SK-N-SH (cell line): ENCODE measurements around the gene CNGA2.

ENCODE experiments used
- FOXJ3 ChIP-seq: sonication (generic); formaldehyde crosslinking; IDR thresholded peaks from 2 replicates; pipeline ENCODE4 v1.5.1; 2020; ENCODE audit warnings: mild to moderate bottlenecking, missing genetic modification reagents
- POLR2AphosphoS5 ChIP-seq: IDR thresholded peaks from 2 replicates; pipeline ENCODE4 v1.6.1; 2012; ENCODE audit warnings: low read depth, low read length
- TF ChIP-seq, protein P1 (sequence below): IDR thresholded peaks from 2 replicates; pipeline ENCODE4 v1.4.0; 2012; ENCODE audit warnings: low read depth, borderline replicate concordance
- TF ChIP-seq, protein P2 (sequence below): fragments of 200-600 bp; sonication (generic); IDR thresholded peaks from 2 replicates; pipeline ENCODE4 v1.6.1; 2017; ENCODE audit warnings: antibody characterized with exemption, mild to moderate bottlenecking, moderate library complexity
- TF ChIP-seq, protein P3 (sequence below): IDR thresholded peaks from 2 replicates; pipeline ENCODE4 v1.4.0; 2012; ENCODE audit warnings: low read depth, borderline replicate concordance
- TF ChIP-seq, protein P4 (sequence below): IDR thresholded peaks from 2 replicates; pipeline ENCODE4; 2012
- TF ChIP-seq, protein P5 (sequence below): IDR thresholded peaks from 2 replicates; pipeline ENCODE4 v1.6.1; 2012; ENCODE audit warnings: mild to moderate bottlenecking, low read depth, low read length, moderate library complexity

DNA sequence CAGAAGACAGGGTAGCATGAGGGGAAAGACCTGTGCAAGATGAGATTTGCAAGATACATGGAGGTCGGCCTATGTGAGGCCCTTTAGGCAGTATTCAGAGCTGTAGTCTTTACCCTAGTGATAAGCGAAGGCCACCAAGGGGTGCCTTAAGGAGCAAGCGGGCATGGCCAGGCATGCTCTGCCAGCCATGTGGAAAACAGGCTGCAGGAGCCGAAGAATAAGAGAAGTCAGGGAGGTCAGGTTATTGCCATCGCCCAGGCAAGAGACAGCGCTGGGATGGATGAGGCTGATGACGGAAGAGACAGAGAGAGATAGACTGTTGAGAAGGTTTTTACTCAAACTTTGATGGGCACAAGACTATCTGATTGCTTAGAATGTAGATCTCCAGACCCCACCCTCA, 25.7 kb upstream of the CNGA2 start:
- TF ChIP-seq, protein P1, sequence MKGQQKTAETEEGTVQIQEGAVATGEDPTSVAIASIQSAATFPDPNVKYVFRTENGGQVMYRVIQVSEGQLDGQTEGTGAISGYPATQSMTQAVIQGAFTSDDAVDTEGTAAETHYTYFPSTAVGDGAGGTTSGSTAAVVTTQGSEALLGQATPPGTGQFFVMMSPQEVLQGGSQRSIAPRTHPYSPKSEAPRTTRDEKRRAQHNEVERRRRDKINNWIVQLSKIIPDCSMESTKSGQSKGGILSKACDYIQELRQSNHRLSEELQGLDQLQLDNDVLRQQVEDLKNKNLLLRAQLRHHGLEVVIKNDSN, result no peak
- TF ChIP-seq, protein P2, sequence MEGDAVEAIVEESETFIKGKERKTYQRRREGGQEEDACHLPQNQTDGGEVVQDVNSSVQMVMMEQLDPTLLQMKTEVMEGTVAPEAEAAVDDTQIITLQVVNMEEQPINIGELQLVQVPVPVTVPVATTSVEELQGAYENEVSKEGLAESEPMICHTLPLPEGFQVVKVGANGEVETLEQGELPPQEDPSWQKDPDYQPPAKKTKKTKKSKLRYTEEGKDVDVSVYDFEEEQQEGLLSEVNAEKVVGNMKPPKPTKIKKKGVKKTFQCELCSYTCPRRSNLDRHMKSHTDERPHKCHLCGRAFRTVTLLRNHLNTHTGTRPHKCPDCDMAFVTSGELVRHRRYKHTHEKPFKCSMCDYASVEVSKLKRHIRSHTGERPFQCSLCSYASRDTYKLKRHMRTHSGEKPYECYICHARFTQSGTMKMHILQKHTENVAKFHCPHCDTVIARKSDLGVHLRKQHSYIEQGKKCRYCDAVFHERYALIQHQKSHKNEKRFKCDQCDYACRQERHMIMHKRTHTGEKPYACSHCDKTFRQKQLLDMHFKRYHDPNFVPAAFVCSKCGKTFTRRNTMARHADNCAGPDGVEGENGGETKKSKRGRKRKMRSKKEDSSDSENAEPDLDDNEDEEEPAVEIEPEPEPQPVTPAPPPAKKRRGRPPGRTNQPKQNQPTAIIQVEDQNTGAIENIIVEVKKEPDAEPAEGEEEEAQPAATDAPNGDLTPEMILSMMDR, result no peak
- TF ChIP-seq, protein P3, sequence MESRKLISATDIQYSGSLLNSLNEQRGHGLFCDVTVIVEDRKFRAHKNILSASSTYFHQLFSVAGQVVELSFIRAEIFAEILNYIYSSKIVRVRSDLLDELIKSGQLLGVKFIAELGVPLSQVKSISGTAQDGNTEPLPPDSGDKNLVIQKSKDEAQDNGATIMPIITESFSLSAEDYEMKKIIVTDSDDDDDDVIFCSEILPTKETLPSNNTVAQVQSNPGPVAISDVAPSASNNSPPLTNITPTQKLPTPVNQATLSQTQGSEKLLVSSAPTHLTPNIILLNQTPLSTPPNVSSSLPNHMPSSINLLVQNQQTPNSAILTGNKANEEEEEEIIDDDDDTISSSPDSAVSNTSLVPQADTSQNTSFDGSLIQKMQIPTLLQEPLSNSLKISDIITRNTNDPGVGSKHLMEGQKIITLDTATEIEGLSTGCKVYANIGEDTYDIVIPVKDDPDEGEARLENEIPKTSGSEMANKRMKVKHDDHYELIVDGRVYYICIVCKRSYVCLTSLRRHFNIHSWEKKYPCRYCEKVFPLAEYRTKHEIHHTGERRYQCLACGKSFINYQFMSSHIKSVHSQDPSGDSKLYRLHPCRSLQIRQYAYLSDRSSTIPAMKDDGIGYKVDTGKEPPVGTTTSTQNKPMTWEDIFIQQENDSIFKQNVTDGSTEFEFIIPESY, result no peak
- TF ChIP-seq POLR2AphosphoS5 (no peak), FOXJ3 (CRISPR knock-in tag) (no peak)
- TF ChIP-seq, protein P4, sequence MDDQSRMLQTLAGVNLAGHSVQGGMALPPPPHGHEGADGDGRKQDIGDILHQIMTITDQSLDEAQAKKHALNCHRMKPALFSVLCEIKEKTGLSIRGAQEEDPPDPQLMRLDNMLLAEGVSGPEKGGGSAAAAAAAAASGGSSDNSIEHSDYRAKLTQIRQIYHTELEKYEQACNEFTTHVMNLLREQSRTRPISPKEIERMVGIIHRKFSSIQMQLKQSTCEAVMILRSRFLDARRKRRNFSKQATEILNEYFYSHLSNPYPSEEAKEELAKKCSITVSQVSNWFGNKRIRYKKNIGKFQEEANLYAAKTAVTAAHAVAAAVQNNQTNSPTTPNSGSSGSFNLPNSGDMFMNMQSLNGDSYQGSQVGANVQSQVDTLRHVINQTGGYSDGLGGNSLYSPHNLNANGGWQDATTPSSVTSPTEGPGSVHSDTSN, result no peak
- TF ChIP-seq, protein P5, sequence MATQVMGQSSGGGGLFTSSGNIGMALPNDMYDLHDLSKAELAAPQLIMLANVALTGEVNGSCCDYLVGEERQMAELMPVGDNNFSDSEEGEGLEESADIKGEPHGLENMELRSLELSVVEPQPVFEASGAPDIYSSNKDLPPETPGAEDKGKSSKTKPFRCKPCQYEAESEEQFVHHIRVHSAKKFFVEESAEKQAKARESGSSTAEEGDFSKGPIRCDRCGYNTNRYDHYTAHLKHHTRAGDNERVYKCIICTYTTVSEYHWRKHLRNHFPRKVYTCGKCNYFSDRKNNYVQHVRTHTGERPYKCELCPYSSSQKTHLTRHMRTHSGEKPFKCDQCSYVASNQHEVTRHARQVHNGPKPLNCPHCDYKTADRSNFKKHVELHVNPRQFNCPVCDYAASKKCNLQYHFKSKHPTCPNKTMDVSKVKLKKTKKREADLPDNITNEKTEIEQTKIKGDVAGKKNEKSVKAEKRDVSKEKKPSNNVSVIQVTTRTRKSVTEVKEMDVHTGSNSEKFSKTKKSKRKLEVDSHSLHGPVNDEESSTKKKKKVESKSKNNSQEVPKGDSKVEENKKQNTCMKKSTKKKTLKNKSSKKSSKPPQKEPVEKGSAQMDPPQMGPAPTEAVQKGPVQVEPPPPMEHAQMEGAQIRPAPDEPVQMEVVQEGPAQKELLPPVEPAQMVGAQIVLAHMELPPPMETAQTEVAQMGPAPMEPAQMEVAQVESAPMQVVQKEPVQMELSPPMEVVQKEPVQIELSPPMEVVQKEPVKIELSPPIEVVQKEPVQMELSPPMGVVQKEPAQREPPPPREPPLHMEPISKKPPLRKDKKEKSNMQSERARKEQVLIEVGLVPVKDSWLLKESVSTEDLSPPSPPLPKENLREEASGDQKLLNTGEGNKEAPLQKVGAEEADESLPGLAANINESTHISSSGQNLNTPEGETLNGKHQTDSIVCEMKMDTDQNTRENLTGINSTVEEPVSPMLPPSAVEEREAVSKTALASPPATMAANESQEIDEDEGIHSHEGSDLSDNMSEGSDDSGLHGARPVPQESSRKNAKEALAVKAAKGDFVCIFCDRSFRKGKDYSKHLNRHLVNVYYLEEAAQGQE, result no peak
